Measurements from ENCODE around the gene VAC14.
A peak's percentile ranks its signal among the peaks of the same experiment; 100 is the strongest.

VAC14 gene

GRCh38 chr16:70730944-70731343, 70.0 kb downstream of the VAC14 start:
- Histone ChIP-seq H4K5ac (ENCODE audit: low read length) (no peak overlapping the region), H2AK5ac (ENCODE audit: low read length) (no peak overlapping the region), H3K9ac (ENCODE audit: low read length) (no peak overlapping the region), H4K8ac (ENCODE audit: low read depth, low read length) (no peak overlapping the region), H3K18ac (ENCODE audit: low read length) (no peak overlapping the region), H3K27me3 (ENCODE audit: insufficient read depth, low read length, poor library complexity) (no peaks in the 10 kb centered on the region), H3K79me2 (ENCODE audit: control insufficient read depth, insufficient read depth, low read length) (no peaks in the 10 kb centered on the region), H2BK15ac (replicated peaks; ENCODE audit: low read depth) (no peak overlapping the region), H3K23ac (ENCODE audit: low read length) (no peak overlapping the region), H3K36me3 (ENCODE audit: control insufficient read depth, insufficient read depth, low read length) (no peaks in the 10 kb centered on the region), H2BK5ac (ENCODE audit: low read length) (no peak overlapping the region), H3K4me3 (ENCODE audit: low read length) (no peak overlapping the region), H3K4me1 (ENCODE audit: control insufficient read depth, low read depth, low read length) (peaks cover under 1% of the 10 kb centered on the region), H3K4me2 (ENCODE audit: low read length) (no peak overlapping the region), H3K27ac (ENCODE audit: low read depth, low read length) (no peak overlapping the region), H3K79me1 (ENCODE audit: low read length) (no peaks in the 10 kb centered on the region), H3K4ac (ENCODE audit: low read depth, low read length) (no peak overlapping the region), H3K56ac (ENCODE audit: low read length) (no peak overlapping the region), H2BK120ac (ENCODE audit: low read depth, low read length) (no peak overlapping the region)
- no CpG with 5 or more reads among the region's 3 CpGs for WGBS (ENCODE audit: extremely low coverage, insufficient coverage, low lambda C conversion rate)
- no peak for DNase-seq

GRCh38 chr16:70730031-70730430, 70.9 kb downstream of the VAC14 start:
- no peak overlapping the region for H2BK5ac ChIP-seq (ENCODE audit: low read length)
- H3K79me1 ChIP-seq (ENCODE audit: low read length): no peaks in the 10 kb centered on the region
- H3K79me2 ChIP-seq (ENCODE audit: control insufficient read depth, insufficient read depth, low read length): no peaks in the 10 kb centered on the region
- no peak overlapping the region for H2BK120ac ChIP-seq (ENCODE audit: low read depth, low read length)
- H3K27me3 ChIP-seq (ENCODE audit: insufficient read depth, low read length, poor library complexity): no peaks in the 10 kb centered on the region
- no peak for DNase-seq
- H2BK15ac ChIP-seq (replicated peaks; ENCODE audit: low read depth): no peak overlapping the region
- no peak overlapping the region for H3K9ac ChIP-seq (ENCODE audit: low read length)
- no peak overlapping the region for H3K23ac ChIP-seq (ENCODE audit: low read length)
- H3K4me2 ChIP-seq (ENCODE audit: low read length): no peak overlapping the region
- H3K56ac ChIP-seq (ENCODE audit: low read length): peak overlapping the region; percentile 7
- H2AK5ac ChIP-seq (ENCODE audit: low read length): no peak overlapping the region
- H3K18ac ChIP-seq (ENCODE audit: low read length): no peak overlapping the region
- no peaks in the 10 kb centered on the region for H3K36me3 ChIP-seq (ENCODE audit: control insufficient read depth, insufficient read depth, low read length)
- H3K4me1 ChIP-seq (ENCODE audit: control insufficient read depth, low read depth, low read length): peaks cover 2% of the 10 kb centered on the region
- no peak overlapping the region for H3K27ac ChIP-seq (ENCODE audit: low read depth, low read length)
- H3K4ac ChIP-seq (ENCODE audit: low read depth, low read length): no peak overlapping the region
- no peak overlapping the region for H4K8ac ChIP-seq (ENCODE audit: low read depth, low read length)
- no peak overlapping the region for H4K5ac ChIP-seq (ENCODE audit: low read length)
- no peak overlapping the region for H3K4me3 ChIP-seq (ENCODE audit: low read length)
- no CpG with 5 or more reads among the region's 7 CpGs for WGBS (ENCODE audit: extremely low coverage, insufficient coverage, low lambda C conversion rate)

GRCh38 chr16:70729292-70729691, 71.7 kb downstream of the VAC14 start:
- no peak overlapping the region for H3K27ac ChIP-seq (ENCODE audit: low read depth, low read length)
- no peak overlapping the region for H3K4ac ChIP-seq (ENCODE audit: low read depth, low read length)
- H3K79me1 ChIP-seq (ENCODE audit: low read length): no peaks in the 10 kb centered on the region
- no peak overlapping the region for H3K56ac ChIP-seq (ENCODE audit: low read length)
- H3K4me1 ChIP-seq (ENCODE audit: control insufficient read depth, low read depth, low read length): peaks cover 2% of the 10 kb centered on the region
- H3K18ac ChIP-seq (ENCODE audit: low read length): no peak overlapping the region
- H4K8ac ChIP-seq (ENCODE audit: low read depth, low read length): no peak overlapping the region
- H4K5ac ChIP-seq (ENCODE audit: low read length): no peak overlapping the region
- H2BK120ac ChIP-seq (ENCODE audit: low read depth, low read length): no peak overlapping the region
- no peak overlapping the region for H3K23ac ChIP-seq (ENCODE audit: low read length)
- H3K9ac ChIP-seq (ENCODE audit: low read length): no peak overlapping the region
- no peaks in the 10 kb centered on the region for H3K27me3 ChIP-seq (ENCODE audit: insufficient read depth, low read length, poor library complexity)
- no peaks in the 10 kb centered on the region for H3K36me3 ChIP-seq (ENCODE audit: control insufficient read depth, insufficient read depth, low read length)
- WGBS (ENCODE audit: extremely low coverage, insufficient coverage, low lambda C conversion rate): no CpG with 5 or more reads among the region's 8 CpGs
- no peak overlapping the region for H3K4me2 ChIP-seq (ENCODE audit: low read length)
- no peak overlapping the region for H2AK5ac ChIP-seq (ENCODE audit: low read length)
- H3K79me2 ChIP-seq (ENCODE audit: control insufficient read depth, insufficient read depth, low read length): no peaks in the 10 kb centered on the region
- no peak for DNase-seq
- no peak overlapping the region for H2BK5ac ChIP-seq (ENCODE audit: low read length)
- H3K4me3 ChIP-seq (ENCODE audit: low read length): no peak overlapping the region
- no peak overlapping the region for H2BK15ac ChIP-seq (replicated peaks; ENCODE audit: low read depth)

- Histone ChIP-seq H3K4me2 (ENCODE audit: low read length) (no peak overlapping the region), H3K9ac (ENCODE audit: low read length) (no peak overlapping the region), H2AK5ac (ENCODE audit: low read length) (no peak overlapping the region), H2BK120ac (ENCODE audit: low read depth, low read length) (no peak overlapping the region), H3K4ac (ENCODE audit: low read depth, low read length) (no peak overlapping the region), H3K79me2 (ENCODE audit: control insufficient read depth, insufficient read depth, low read length) (no peaks in the 10 kb centered on the region), H3K36me3 (ENCODE audit: control insufficient read depth, insufficient read depth, low read length) (no peaks in the 10 kb centered on the region), H2BK15ac (replicated peaks; ENCODE audit: low read depth) (no peak overlapping the region), H3K23ac (ENCODE audit: low read length) (no peak overlapping the region), H2BK5ac (ENCODE audit: low read length) (no peak overlapping the region), H3K18ac (ENCODE audit: low read length) (no peak overlapping the region), H3K27me3 (ENCODE audit: insufficient read depth, low read length, poor library complexity) (no peaks in the 10 kb centered on the region), H3K27ac (ENCODE audit: low read depth, low read length) (no peak overlapping the region), H4K5ac (ENCODE audit: low read length) (no peak overlapping the region), H3K79me1 (ENCODE audit: low read length) (no peaks in the 10 kb centered on the region), H4K8ac (ENCODE audit: low read depth, low read length) (no peak overlapping the region), H3K4me3 (ENCODE audit: low read length) (no peak overlapping the region), H3K56ac (ENCODE audit: low read length) (no peak overlapping the region), H3K4me1 (ENCODE audit: control insufficient read depth, low read depth, low read length) (peaks cover 2% of the 10 kb centered on the region)
- WGBS (ENCODE audit: extremely low coverage, insufficient coverage, low lambda C conversion rate): no CpG with 5 or more reads among the region's 9 CpGs
- no peak for DNase-seq
Observed at GRCh38 chr16:70728150-70728549, 72.8 kb downstream of the VAC14 start.

- Histone ChIP-seq H3K79me1 (ENCODE audit: low read length) (no peaks in the 10 kb centered on the region), H3K79me2 (ENCODE audit: control insufficient read depth, insufficient read depth, low read length) (no peaks in the 10 kb centered on the region), H2BK15ac (replicated peaks; ENCODE audit: low read depth) (no peak overlapping the region), H3K56ac (ENCODE audit: low read length) (no peak overlapping the region), H3K9ac (ENCODE audit: low read length) (no peak overlapping the region), H3K4me3 (ENCODE audit: low read length) (no peak overlapping the region), H3K4me2 (ENCODE audit: low read length) (no peak overlapping the region), H3K23ac (ENCODE audit: low read length) (no peak overlapping the region), H3K36me3 (ENCODE audit: control insufficient read depth, insufficient read depth, low read length) (no peaks in the 10 kb centered on the region), H2BK120ac (ENCODE audit: low read depth, low read length) (no peak overlapping the region), H3K27ac (ENCODE audit: low read depth, low read length) (no peak overlapping the region), H4K5ac (ENCODE audit: low read length) (no peak overlapping the region), H3K4me1 (ENCODE audit: control insufficient read depth, low read depth, low read length) (peaks cover 2% of the 10 kb centered on the region), H3K27me3 (ENCODE audit: insufficient read depth, low read length, poor library complexity) (no peaks in the 10 kb centered on the region), H3K4ac (ENCODE audit: low read depth, low read length) (no peak overlapping the region), H2BK5ac (ENCODE audit: low read length) (no peak overlapping the region), H2AK5ac (ENCODE audit: low read length) (no peak overlapping the region), H4K8ac (ENCODE audit: low read depth, low read length) (no peak overlapping the region), H3K18ac (ENCODE audit: low read length) (no peak overlapping the region)
- no peak for DNase-seq
- no CpG with 5 or more reads among the region's 9 CpGs for WGBS (ENCODE audit: extremely low coverage, insufficient coverage, low lambda C conversion rate)
Observed at GRCh38 chr16:70726892-70727361, 74.0 kb downstream of the VAC14 start.

Measured in mesendoderm (in vitro differentiated cells).